Gastrocnemius medialis (tissue), 4 donors: ENCODE results near the gene C12orf60.

Source experiments
- POLR2A ChIP-seq, 2 donors: fragments of 450-650 bp; IDR thresholded peaks; one replicate each; pipeline ENCODE4 v1.6.1; 2017; ENCODE audit warnings: antibody characterized with exemption in 2 of 2, mild to moderate bottlenecking in 2 of 2, moderate library complexity in 2 of 2
- TF ChIP-seq, protein P1 (sequence below), 5 experiments: fragments of 450-650 bp in 3 of 5; fragments of 200-600 bp in 2 of 5; sonication (generic) in 2 of 5; IDR thresholded peaks in 4 of 5; conservative IDR thresholded peaks in 1 of 5; 1 replicate in 4 of 5; 2 replicates in 1 of 5; pipeline ENCODE4 v1.5.1; 2016 to 2019; ENCODE audit warnings: antibody characterized with exemption in 5 of 5, mild to moderate bottlenecking in 3 of 5, moderate library complexity in 3 of 5

GRCh38 chr12:14803830-14804160 lies 325 bp downstream of the C12orf60 start:
- TF ChIP-seq, protein P1, sequence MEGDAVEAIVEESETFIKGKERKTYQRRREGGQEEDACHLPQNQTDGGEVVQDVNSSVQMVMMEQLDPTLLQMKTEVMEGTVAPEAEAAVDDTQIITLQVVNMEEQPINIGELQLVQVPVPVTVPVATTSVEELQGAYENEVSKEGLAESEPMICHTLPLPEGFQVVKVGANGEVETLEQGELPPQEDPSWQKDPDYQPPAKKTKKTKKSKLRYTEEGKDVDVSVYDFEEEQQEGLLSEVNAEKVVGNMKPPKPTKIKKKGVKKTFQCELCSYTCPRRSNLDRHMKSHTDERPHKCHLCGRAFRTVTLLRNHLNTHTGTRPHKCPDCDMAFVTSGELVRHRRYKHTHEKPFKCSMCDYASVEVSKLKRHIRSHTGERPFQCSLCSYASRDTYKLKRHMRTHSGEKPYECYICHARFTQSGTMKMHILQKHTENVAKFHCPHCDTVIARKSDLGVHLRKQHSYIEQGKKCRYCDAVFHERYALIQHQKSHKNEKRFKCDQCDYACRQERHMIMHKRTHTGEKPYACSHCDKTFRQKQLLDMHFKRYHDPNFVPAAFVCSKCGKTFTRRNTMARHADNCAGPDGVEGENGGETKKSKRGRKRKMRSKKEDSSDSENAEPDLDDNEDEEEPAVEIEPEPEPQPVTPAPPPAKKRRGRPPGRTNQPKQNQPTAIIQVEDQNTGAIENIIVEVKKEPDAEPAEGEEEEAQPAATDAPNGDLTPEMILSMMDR (IDR thresholded peaks at IDR 0.05 in 4 of 5, conservative IDR thresholded peaks at IDR 0.05 in 1 of 5), result no peak
- no peak for TF ChIP-seq POLR2A (IDR thresholded peaks at IDR 0.05)
